ENCODE data around the gene VAMP1.

The VAMP1 gene

DNA sequence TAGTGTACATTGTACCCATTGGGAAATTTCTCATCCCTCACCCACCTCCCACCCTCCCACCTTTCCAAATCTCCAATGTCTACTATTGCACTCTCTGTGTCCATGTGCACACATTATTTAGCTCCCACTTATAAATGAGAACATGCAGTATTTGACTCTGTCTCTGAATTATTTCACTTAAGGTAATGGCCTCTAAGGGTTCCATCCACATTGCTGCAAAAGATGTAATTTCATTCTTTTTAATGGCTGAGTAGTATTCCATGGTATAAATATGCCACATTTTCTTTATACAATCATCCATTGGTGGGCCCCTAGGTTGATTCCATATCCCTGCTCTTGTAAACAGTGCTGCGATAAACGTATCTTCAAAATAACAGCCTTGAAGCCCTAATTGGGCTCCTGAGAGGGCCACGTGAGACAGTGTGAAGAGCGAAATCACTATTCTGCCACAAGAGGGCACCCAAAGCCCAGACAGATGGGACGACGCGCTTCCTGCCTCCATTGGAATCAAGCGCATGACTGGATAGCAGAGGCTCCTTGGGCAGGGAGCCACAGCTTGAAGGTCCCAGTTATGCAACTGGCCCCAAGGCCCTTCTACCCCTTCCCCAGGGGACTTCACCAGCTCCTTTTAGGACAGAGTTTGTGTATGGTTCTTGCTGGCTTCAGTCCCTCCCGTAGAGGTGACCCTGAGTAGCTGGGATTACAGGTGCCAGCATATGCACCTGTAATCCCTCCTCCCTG, 47.0 kb downstream of the VAMP1 start:
- peak; percentile 81 for DNase-seq

DNA sequence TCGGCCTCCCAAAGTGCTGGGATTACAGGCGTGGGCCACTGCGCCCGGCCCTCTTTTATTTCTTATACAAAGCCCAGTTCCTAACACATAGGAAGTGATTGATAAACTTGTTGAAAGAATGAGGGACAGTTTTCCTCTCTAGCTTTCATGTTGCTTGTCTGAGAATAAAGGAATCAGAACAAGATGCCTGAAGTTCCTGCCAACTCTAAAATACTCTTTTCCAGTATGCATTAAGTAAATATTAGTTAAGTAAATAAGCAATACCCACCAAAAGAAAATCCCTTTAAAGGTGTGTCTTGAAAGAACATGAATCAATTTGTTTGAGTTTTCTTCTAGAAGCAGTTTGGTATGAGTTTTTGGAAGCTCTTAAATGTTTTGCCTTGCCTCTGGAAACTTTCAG, 50.1 kb downstream of the VAMP1 start:
- DNase-seq, result no peak

DNA sequence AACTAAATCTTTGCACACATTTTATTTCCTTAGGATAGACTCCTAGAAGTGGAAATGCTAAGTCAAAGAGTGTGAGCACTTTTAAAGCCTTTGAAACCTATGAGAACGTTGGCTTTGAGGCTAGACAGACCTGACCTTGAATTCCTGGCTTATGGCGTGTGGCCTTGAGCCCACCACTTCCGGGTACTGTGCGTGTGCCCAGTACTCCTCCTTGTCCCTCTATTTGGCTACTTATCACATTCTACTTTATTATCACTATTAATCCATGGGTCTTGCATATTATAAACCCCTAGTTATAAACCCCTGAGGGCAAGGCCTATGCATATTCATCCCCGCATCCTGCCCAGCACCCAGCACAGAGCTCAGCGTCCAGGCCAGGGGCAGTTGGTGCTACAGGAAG, 51.7 kb downstream of the VAMP1 start:
- no peak for DNase-seq

DNA sequence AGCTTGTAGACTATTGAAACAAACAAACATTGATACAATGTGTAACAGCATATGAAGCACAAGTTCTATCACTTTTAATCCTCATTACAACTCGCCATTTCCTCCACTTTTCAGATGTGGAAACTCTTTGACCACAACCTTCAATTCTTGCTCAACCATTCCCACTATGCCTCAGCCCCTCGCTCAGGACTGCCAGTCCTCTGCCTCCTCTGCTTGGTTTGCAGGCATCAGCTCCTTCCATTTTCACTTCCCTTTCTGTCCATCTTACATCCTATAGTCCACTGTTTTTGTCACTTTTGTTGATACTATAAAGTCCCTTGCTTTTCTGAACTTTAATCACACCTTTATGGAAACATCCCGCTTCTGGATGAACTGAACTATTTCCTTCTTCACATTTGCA, 53.9 kb downstream of the VAMP1 start:
- DNase-seq, result peak; percentile 31

All from CD4-positive, alpha-beta T cell treated with Interferon gamma for 1 hour (primary cell).